ENCODE data around the gene CCDC88C. TPM values are rescaled to one million over a fixed set of nuclear protein-coding genes. Genes with fewer than 3 reads are reported as not detected.

The CCDC88C gene
- total RNA-seq, 6 donors from 2014 or later = 33.1 to 119 (median 54.5) TPM

- Histone ChIP-seq H3K27me3 (no peaks in the 10 kb centered on the region), H3K9me3 (no peaks in the 10 kb centered on the region), H3K4me3 (no peak overlapping the region), H3K36me3 (peaks cover 0 to 6% (median 1%) of the 10 kb centered on the region in 4 donors), H3K4me1 (peaks cover 17 to 42% (median 32%) of the 10 kb centered on the region in 4 donors), H3K27ac (peak overlapping the region in 1 of 4 donors; percentile 2)
- TF ChIP-seq CTCF (IDR thresholded peaks at IDR 0.05) (no peak), POLR2A (IDR thresholded peaks at IDR 0.05) (no peak), POLR2AphosphoS5 (IDR thresholded peaks at IDR 0.05) (no peak), EP300 (IDR thresholded peaks at IDR 0.05) (no peak)
- 96% methylated on average over 4 to 9 of the region's 9 CpGs for WGBS, 2 donors
- ATAC-seq (ENCODE audit: low FRiP score in 2 of 2) (no peak), DNase-seq (no peak)
These were observed 59.6 kb downstream of the CCDC88C start for GRCh38 chr14:91358025-91358319.

GRCh38 chr14:91357272-91358024 lies 60.2 kb downstream of the CCDC88C start:
- no peak overlapping the region for H3K4me3 ChIP-seq
- H3K9me3 ChIP-seq = no peaks in the 10 kb centered on the region
- ATAC-seq (ENCODE audit: low FRiP score in 2 of 2) = no peak
- peak in 1 of 2 donors; percentile 49 for DNase-seq
- H3K27ac ChIP-seq = no peak overlapping the region
- H3K27me3 ChIP-seq = no peaks in the 10 kb centered on the region
- TF ChIP-seq POLR2A (IDR thresholded peaks at IDR 0.05) (no peak), EP300 (IDR thresholded peaks at IDR 0.05) (no peak), POLR2AphosphoS5 (IDR thresholded peaks at IDR 0.05) (no peak), CTCF (IDR thresholded peaks at IDR 0.05) (no peak)
- peaks cover 0 to 6% (median 1%) of the 10 kb centered on the region in 4 donors for H3K36me3 ChIP-seq
- H3K4me1 ChIP-seq = peaks cover 23 to 44% (median 33%) of the 10 kb centered on the region in 4 donors
- 93 to 98% methylated on average over 13 to 21 of the region's 21 CpGs for whole genome bisulfite sequencing, 2 donors

- Histone ChIP-seq H3K27ac (no peak overlapping the region), H3K4me3 (no peak overlapping the region), H3K4me1 (peaks cover 26 to 44% (median 35%) of the 10 kb centered on the region in 4 donors), H3K36me3 (peaks cover 0 to 6% (median 1%) of the 10 kb centered on the region in 4 donors), H3K9me3 (no peaks in the 10 kb centered on the region), H3K27me3 (no peaks in the 10 kb centered on the region)
- ATAC-seq (ENCODE audit: low FRiP score in 2 of 2) (no peak), DNase-seq (peak in 1 of 2 donors; percentile 46)
- 76 to 84% methylated on average over 12 of the region's 12 CpGs for WGBS, 2 donors
- TF ChIP-seq POLR2AphosphoS5 (IDR thresholded peaks at IDR 0.05) (no peak), CTCF (IDR thresholded peaks at IDR 0.05) (no peak), EP300 (IDR thresholded peaks at IDR 0.05) (no peak), POLR2A (IDR thresholded peaks at IDR 0.05) (no peak)
These were observed 61.3 kb downstream of the CCDC88C start for GRCh38 chr14:91356181-91356763.

- H3K36me3 ChIP-seq = peaks cover 0 to 6% (median 1%) of the 10 kb centered on the region in 4 donors
- no peaks in the 10 kb centered on the region for H3K9me3 ChIP-seq
- H3K4me1 ChIP-seq = peaks cover 27 to 42% (median 30%) of the 10 kb centered on the region in 4 donors
- ATAC-seq (ENCODE audit: low FRiP score in 2 of 2) (no peak), DNase-seq (peak in 1 of 2 donors; percentile 65)
- no peak overlapping the region for H3K27ac ChIP-seq
- TF ChIP-seq CTCF (IDR thresholded peaks at IDR 0.05) = peak in 5 of 6 experiments; percentile 23 to 43 (median 38)
- no peak for TF ChIP-seq EP300 (IDR thresholded peaks at IDR 0.05)
- H3K27me3 ChIP-seq = no peaks in the 10 kb centered on the region
- 82 to 83% methylated on average over 27 of the region's 27 CpGs for WGBS, 2 donors
- no peak overlapping the region for H3K4me3 ChIP-seq
These were observed 62.5 kb downstream of the CCDC88C start for GRCh38 chr14:91354979-91355685.

Measured in upper lobe of left lung (tissue), 6 donors.